SH-SY5Y (cell line): ENCODE data around the gene CHST10.

Source experiments
- GATA2 ChIP-seq: IDR thresholded peaks from 2 replicates; pipeline ENCODE4 v1.6.1; 2011; ENCODE audit warnings: mild to moderate bottlenecking, low read depth, low read length
- GATA3 ChIP-seq: IDR thresholded peaks from 2 replicates; pipeline ENCODE4 v1.6.1; 2011; ENCODE audit warnings: low read depth, mild to moderate bottlenecking, low read length, moderate library complexity

- TF ChIP-seq GATA2 (no peak), GATA3 (no peak)
Observed at GRCh38 chr2:100427111-100427510, 9.6 kb upstream of the CHST10 start.
